ENCODE results near the gene MXRA5. TPM values are rescaled to one million over a fixed set of nuclear protein-coding genes. Genes with fewer than 3 reads are reported as not detected.

The MXRA5 gene
- total and polyA plus RNA-seq, 10 of the 15 experiments (the other 5 are each of a cell fraction or from before 2014, with no cell fraction given), result 0.01 to 0.03 TPM; not detected in 8

GRCh38 chrX:3326681-3327080, 19.8 kb downstream of the MXRA5 start:
- H3K4me2 ChIP-seq (ENCODE audit: control insufficient read depth, insufficient read depth), result no peak overlapping the region
- no peaks in the 10 kb centered on the region for H3K79me2 ChIP-seq (ENCODE audit: control insufficient read depth, insufficient read depth, low read length)
- BruUV-seq (replicated peaks), result no TSS peak
- RAD21 ChIA-PET (ENCODE audit: unreplicated experiment), result no interaction called here
- H2AFZ ChIP-seq (ENCODE audit: control insufficient read depth, low read depth, low read length), result no peak overlapping the region
- no peak overlapping the region for H3K27ac ChIP-seq (ENCODE audit: control insufficient read depth, insufficient read depth)
- CTCF ChIA-PET, result no interaction called here
- H3K27me3 ChIP-seq (replicated peaks in 1 of 2; ENCODE audit: control insufficient read depth in 2 of 2, insufficient read depth in 2 of 2, low read length in 1 of 2), result no peaks in the 10 kb centered on the region
- no peak overlapping the region for H3K9ac ChIP-seq (ENCODE audit: control insufficient read depth, insufficient read depth, low read length)
- no peaks in the 10 kb centered on the region for H3K4me1 ChIP-seq (ENCODE audit: control insufficient read depth, insufficient read depth, low read length)
- POLR2A ChIA-PET, result no interaction called here
- WGBS (ENCODE audit: insufficient coverage, insufficient replicate concordance, low lambda C conversion rate, missing lambda C conversion rate), result 29% methylated on average over 7 of the region's 7 CpGs
- TF ChIP-seq EZH2 (IDR thresholded peaks at IDR 0.05; ENCODE audit: borderline replicate concordance, control insufficient read depth, low read depth, low read length) (no peak), GATAD2B (conservative IDR thresholded peaks at IDR 0.05; ENCODE audit: low read depth) (no peak), MEF2A (IDR thresholded peaks at IDR 0.05; ENCODE audit: insufficient read depth, low read depth, low read length) (no peak), PRDM15 (CRISPR knock-in tag; IDR thresholded peaks at IDR 0.05) (no peak), HSF1 (IDR thresholded peaks at IDR 0.05; ENCODE audit: low read depth, low read length) (no peak), USF2 (IDR thresholded peaks at IDR 0.05; ENCODE audit: borderline replicate concordance, low read depth, low read length) (no peak), LARP7 (IDR thresholded peaks at IDR 0.05) (no peak), ATF7 (IDR thresholded peaks at IDR 0.05; ENCODE audit: low read depth) (no peak)
- no peaks in the 10 kb centered on the region for H3K36me3 ChIP-seq (ENCODE audit: control insufficient read depth in 2 of 2, insufficient read depth in 2 of 2, low read length in 1 of 2)
- SMC1A ChIA-PET (ENCODE audit: uncharacterized antibody, unreplicated experiment), result no interaction called here
- intact Hi-C loops (cut with micrococcal nuclease; ENCODE audit: unreplicated experiment), result no loop called here
- no peak for ATAC-seq
- no peak for FAIRE-seq
- H3K9me3 ChIP-seq (replicated peaks; ENCODE audit: control insufficient read depth, insufficient read depth, low read length), result no peaks in the 10 kb centered on the region
- H3K4me3 ChIP-seq, result no peak overlapping the region
- in situ Hi-C loops (cut with MboI), result no loop called here
- no peaks in the 10 kb centered on the region for H4K20me1 ChIP-seq (ENCODE audit: control insufficient read depth, insufficient read depth)
- DNase-seq (ENCODE audit: low read depth, low spot score), result no peak
